D721Med (cell line): ENCODE measurements around the gene CCDC106.
A peak's percentile ranks its signal among the peaks of the same experiment; 100 is the strongest.

Experiments used
- DNase-seq: peaks from one replicate; pipeline ENCODE4 v3.0.0; 2011; ENCODE audit warnings: low spot score; ENCODE audit not compliant: insufficient read length
- FAIRE-seq: peaks from 2 replicates; lab custom pipeline; 2011; peaks lifted over from hg19 to GRCh38; lab: Jason Lieb, UNC
- CTCF ChIP-seq: IDR thresholded peaks from 2 replicates; pipeline ENCODE4 v1.5.1; 2012; ENCODE audit warnings: mild to moderate bottlenecking, control low read depth; ENCODE audit not compliant: insufficient read depth; ENCODE audit errors: missing control alignments

The CCDC106 gene

DNA sequence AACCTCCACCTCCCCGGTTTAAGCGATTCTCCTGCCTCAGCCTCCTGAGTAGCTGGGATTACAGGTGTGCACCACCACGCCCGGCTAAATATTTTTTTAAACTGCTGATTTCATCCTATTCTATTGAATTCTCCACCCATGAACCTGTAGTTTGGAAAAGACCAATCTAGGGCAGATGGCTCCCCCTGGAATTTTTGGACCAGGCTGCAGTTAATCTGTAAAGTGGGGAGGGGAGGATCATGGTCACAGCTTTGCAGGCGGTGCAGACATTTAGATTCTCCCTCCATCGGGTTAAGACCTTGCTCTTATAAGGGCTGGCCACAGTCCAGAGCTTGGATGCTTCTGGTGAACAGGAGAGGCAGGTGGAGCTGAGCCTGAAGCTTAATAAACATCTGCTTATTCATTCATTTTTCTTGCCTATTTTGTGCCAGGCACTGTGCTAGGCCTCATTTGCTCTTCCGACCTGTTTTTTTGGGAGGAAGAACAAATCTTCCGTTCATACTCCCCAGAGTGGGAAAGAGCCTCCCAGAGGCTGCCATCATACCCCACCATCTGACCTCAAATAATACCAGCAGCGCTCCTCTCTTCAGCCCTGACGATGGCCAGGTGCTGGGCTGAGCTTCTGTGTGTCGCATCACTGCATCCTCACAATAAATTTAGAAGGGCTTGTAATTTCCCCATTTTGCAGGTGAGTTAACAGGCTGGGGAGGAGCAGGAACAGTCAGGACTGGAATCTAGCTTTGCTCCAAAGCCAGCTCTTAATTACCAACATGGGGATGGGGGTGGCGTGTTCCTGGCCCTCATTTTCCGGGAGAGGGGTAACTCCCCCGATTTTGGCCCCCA is 902 bp upstream of the CCDC106 start:
- FAIRE-seq, result no peak
- TF ChIP-seq CTCF, result peak; percentile 9
- DNase-seq, result no peak

DNA sequence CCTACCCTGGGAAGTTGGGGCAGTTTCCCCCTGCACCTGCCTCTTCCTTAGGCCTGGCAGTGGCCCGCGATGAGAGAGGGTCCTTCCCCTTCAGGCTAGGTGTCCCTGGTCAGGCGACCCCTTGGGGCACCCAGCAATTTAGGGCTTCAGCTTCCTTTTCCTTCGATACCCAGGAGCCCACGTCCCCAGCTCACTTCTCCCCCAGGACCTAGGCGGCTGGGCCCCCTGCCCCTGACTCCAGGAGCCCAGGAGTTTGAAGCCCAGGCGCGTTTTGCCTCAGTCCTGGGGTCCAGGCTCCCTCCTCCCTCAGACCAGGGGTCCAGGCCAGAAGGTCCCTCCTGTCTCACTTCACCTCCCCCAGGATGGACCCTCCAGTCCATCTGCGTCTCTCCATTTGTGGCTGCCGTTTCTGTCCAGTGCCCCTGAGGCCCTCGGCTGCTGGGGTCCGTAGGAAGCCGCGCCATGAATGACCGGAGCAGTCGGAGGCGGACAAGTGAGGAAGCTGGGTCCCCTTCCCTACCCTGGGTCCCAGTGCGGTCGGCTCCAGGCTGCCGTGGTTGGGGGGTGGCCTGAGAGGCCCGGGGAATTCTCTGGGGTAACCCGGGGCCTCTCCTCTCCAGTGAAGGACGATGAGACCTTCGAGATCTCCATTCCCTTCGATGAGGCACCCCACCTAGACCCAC is 714 bp downstream of the CCDC106 start:
- DNase-seq (no peak), FAIRE-seq (no peak)
- no peak for TF ChIP-seq CTCF

DNA sequence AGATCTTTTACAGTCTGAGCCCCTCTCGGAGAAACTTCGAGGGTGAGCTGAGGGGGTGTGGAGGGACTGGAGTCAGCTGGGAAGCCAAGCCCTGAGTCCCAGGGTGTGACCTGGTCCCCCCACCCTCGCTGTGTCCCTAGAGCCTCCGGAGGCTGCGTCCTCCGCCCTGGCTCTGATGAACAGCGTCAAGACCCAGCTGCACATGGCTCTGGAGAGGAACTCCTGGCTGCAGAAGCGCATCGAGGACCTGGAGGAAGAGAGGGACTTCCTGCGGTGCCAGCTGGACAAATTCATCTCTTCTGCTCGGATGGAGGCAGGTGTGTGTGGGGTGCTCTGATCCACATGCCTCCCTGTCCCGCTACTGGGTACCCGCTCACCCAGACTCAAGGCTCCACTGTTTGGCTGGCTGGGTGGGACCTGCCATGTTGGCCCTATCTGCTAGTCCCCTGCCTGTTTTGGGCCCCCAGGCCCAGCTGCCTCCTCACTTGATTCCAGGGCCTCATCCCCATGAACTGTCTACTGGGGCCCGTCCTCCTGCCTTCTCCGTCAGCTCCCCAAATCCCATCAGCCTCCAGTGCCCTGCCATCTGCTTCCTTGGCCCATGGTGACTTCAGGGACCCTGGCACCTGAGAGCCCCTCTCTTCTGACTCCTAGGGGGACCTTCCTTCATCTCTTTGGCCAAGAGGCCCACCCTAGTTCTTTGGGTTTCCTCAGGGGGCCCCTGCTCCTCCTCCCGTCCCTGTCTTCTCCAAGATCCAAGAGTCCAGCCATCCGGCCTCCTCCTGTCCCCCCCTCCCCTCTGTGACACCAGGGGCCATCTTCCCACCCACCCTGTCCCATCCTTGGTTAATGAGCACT is 1.5 kb downstream of the CCDC106 start:
- no peak for DNase-seq
- TF ChIP-seq CTCF, result no peak
- no peak for FAIRE-seq

DNA sequence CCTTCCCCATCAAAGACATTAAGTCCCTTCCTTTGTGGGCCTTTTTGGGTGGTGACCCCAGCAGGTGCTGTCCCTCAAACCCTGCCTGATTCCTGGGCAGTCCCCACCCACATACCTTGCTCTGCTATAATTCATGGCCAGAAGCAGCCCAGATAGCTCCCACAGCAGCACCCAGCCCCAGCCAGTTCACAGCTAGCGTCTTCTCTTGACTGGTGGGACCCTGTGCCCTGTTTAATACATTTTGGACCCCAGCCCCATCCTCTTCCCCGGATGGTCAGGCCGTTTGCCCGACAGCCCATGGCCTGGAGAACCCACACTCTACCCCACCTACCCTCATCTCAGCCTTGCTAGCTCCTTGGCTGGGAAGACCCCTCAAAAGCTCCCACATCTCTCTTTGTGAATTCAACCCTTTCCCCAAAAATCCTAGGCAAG is 2.1 kb downstream of the CCDC106 start:
- FAIRE-seq (no peak), DNase-seq (no peak)
- no peak for TF ChIP-seq CTCF

- FAIRE-seq, result no peak
- no peak for DNase-seq
- no peak for TF ChIP-seq CTCF
Measured at GRCh38 chr19:55650602-55651230, 2.7 kb downstream of the CCDC106 start.

GRCh38 chr19:55651236-55651635 is 3.2 kb downstream of the CCDC106 start:
- TF ChIP-seq CTCF, result no peak
- no peak for DNase-seq
- FAIRE-seq, result no peak
